GM23338 (cell line): ENCODE data around the gene ABHD14A.

Experiments
- EZH2 ChIP-seq: fragments of 200-600 bp; sonication (generic); IDR thresholded peaks from one replicate; pipeline ENCODE4 v1.8.0; 2017; ENCODE audit warnings: antibody characterized with exemption, mild to moderate bottlenecking, low read depth; ENCODE audit not compliant: unreplicated experiment
- EZH2phosphoT487 ChIP-seq: fragments of 200-600 bp; sonication (generic); IDR thresholded peaks from one replicate; pipeline ENCODE4 v1.8.1; 2018; ENCODE audit warnings: antibody characterized with exemption; ENCODE audit not compliant: unreplicated experiment
- POLR2AphosphoS5 ChIP-seq: IDR thresholded peaks from 2 replicates; pipeline ENCODE4 v1.6.1; 2016; ENCODE audit warnings: antibody characterized with exemption, low read depth
- REST ChIP-seq: IDR thresholded peaks from one replicate; pipeline ENCODE4 v1.6.1; 2018; ENCODE audit warnings: antibody characterized with exemption; ENCODE audit not compliant: unreplicated experiment
- TF ChIP-seq, protein P1 (sequence below), 2 experiments: fragments of 200-600 bp in 1 of 2; sonication (generic) in 1 of 2; conservative IDR thresholded peaks; 2 replicates each; pipeline versions ENCODE4 v1.5.1 to v1.6.1; 2016 to 2017; ENCODE audit warnings: antibody characterized with exemption in 2 of 2, low read depth in 2 of 2, mild to moderate bottlenecking in 2 of 2, moderate library complexity in 1 of 2

DNA sequence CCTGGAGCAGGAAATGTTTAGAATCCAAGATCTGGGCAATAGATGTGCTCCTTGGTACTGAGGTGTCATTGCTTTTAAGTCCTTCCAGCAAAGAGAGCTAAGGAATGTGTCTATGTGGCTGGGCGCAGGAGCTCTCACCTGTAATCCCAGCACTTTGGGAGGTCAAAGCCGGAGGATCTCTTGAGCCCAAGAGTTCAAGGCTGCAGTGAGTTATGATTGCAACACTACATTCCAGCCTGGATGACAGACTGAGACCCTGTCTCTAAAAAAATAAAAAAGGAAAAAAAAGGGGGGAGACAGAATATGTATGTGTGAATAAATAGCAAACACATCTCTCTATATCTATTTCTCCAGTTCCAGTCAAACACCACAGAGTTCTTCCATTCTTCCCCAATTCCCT lies 24.0 kb upstream of the ABHD14A start:
- no peak for TF ChIP-seq POLR2AphosphoS5
- TF ChIP-seq REST, result no peak
- TF ChIP-seq, protein P1, sequence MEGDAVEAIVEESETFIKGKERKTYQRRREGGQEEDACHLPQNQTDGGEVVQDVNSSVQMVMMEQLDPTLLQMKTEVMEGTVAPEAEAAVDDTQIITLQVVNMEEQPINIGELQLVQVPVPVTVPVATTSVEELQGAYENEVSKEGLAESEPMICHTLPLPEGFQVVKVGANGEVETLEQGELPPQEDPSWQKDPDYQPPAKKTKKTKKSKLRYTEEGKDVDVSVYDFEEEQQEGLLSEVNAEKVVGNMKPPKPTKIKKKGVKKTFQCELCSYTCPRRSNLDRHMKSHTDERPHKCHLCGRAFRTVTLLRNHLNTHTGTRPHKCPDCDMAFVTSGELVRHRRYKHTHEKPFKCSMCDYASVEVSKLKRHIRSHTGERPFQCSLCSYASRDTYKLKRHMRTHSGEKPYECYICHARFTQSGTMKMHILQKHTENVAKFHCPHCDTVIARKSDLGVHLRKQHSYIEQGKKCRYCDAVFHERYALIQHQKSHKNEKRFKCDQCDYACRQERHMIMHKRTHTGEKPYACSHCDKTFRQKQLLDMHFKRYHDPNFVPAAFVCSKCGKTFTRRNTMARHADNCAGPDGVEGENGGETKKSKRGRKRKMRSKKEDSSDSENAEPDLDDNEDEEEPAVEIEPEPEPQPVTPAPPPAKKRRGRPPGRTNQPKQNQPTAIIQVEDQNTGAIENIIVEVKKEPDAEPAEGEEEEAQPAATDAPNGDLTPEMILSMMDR (conservative IDR thresholded peaks at IDR 0.05; ENCODE audit: low read depth in 2 of 2), result no peak
- no peak for TF ChIP-seq EZH2
- no peak for TF ChIP-seq EZH2phosphoT487
